ENCODE results near the gene ARHGEF28. TPM values are rescaled to one million over a fixed set of nuclear protein-coding genes. Genes with fewer than 3 reads are reported as not detected.
A peak's percentile ranks its signal among the peaks of the same experiment; 100 is the strongest.

ARHGEF28 gene
- total and polyA plus RNA-seq, 2 of the 13 experiments (the other 11 are each of a cell fraction or from before 2014, with no cell fraction given) = 17.4 to 34.1 TPM

DNA sequence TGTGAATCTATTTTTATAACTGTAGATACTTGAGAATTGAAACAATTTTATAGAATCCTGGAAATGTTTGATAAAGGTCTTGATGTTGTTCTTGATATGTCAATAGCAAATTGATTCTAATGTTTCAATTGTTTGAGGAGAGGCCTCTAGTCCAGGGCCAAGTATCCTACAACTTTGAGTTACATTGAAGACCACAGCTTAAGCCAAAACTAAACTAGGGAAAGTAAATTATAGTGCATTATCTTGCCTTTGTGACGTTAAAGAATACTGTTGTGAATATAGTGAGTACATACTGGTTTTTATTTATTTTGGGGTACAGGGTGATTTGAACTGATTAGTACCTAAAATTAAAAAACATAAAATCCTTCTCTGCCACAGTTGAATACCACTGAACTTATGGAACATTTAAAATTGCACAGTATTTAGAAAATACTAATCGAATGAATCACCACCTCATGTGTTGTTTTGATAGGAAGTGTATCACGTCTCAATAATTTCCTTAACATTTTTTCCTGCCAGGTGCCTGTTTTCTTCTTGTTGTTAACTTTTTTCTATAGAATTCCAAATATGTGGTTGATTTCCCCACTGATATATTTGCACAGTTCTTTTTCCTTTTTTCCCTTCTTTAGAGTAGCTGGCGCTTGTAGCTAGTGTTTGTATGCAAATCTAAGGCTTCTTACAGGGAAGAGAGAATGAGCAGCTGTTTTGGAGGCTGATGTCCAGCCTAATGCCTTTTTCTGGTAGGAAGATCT, 12.5 kb downstream of the ARHGEF28 start:
- FAIRE-seq = no peak

DNA sequence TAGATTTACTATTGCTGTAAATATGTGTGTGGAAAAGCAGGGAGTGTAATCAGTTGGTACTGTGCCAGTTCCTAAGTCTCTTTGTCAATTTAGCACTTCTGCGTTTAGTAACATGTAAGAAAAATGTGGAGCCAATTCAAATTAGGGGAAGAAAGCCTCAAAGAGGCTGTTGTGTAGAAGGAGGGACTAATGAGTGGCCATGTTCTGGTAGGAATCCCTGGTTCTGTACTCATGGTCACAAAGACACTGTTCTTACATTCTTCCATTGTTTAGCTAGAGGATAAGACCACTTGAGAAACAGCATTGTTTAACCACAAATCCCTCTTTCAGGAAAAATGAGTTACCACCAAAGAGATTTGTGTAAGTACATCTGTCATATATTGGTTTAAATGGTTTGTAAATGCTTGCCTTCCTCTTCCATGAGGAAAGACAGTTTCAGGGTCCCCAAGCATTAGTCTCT, 14.9 kb downstream of the ARHGEF28 start:
- FAIRE-seq = no peak
- H4K20me1 ChIP-seq (ENCODE audit: insufficient read depth, low read length) = no peaks in the 10 kb centered on the region; the same call in 1 of the 2 replicates
- 67% methylated on average over 1 of the region's 1 CpG for WGBS (ENCODE audit: low lambda C conversion rate)
- TF ChIP-seq JARID2 (CRISPR knock-in tag; IDR thresholded peaks at IDR 0.05; ENCODE audit: insufficient replicate concordance) (no peak), SOX13 (IDR thresholded peaks at IDR 0.05) (no peak), SOX13 (CRISPR knock-in tag; conservative IDR thresholded peaks at IDR 0.05 in 1 of 2, IDR thresholded peaks at IDR 0.05 in 1 of 2) (peak in 1 of 2 experiments; percentile 20; a peak in 1 of 4 replicates)
- H3K4me3 ChIP-seq (replicated peaks in 1 of 3; ENCODE audit: insufficient read depth in 1 of 3, low read depth in 2 of 3, low read length in 3 of 3) = no peak overlapping the region
- no peak for DNase-seq (ENCODE audit: low spot score)
- no peak overlapping the region for H3K9ac ChIP-seq (ENCODE audit: insufficient read depth, low read depth, low read length)
- intact Hi-C loops (cut with micrococcal nuclease; ENCODE audit: unreplicated experiment) (no loop called here), in situ Hi-C loops (cut with HindIII; ENCODE audit: extremely low pct_ligation_motif_present, low pct_unique_long_range_greater_than_20kb) (no loop called here)
- 0 out of 5 replicates have a peak, but pooled peaks cover 1 to 3% of the 10 kb centered on the region in 2 experiments for H3K36me3 ChIP-seq (replicated peaks in 1 of 2; ENCODE audit: control insufficient read depth in 1 of 2, insufficient read depth in 2 of 2, low read length in 2 of 2)
- H3K79me2 ChIP-seq (ENCODE audit: insufficient read depth, low read length) = peaks cover 84% of the 10 kb centered on the region
- H2AFZ ChIP-seq (ENCODE audit: low read length) = no peak overlapping the region
- H3K4me1 ChIP-seq (ENCODE audit: insufficient read depth, low read length) = peaks cover 50% of the 10 kb centered on the region
- ChIA-PET POLR2A (interaction anchor here (1.1 kb wide), 1 partner anchor 16 kb away, joined by 6 read pairs; no protein-coding TSS in a partner anchor), CTCF (ENCODE audit: low intra/inter-chr PET ratio, low total read pairs) (no interaction called here)
- H3K4me2 ChIP-seq (ENCODE audit: low read depth, low read length) = no peak overlapping the region
- no peaks in the 10 kb centered on the region for H3K9me3 ChIP-seq (ENCODE audit: low read length)
- H3K27ac ChIP-seq (ENCODE audit: extremely low read length, insufficient read depth, low read length) = no peak overlapping the region
- BruUV-seq (replicated peaks) = no TSS peak
- no peaks in the 10 kb centered on the region for H3K27me3 ChIP-seq (ENCODE audit: control insufficient read depth in 1 of 2, insufficient read depth in 2 of 2, low read length in 2 of 2)
- no peak for ATAC-seq

More for the DNA sequence above, 12.5 kb downstream of the ARHGEF28 start:
- intact Hi-C loops (cut with micrococcal nuclease; ENCODE audit: unreplicated experiment) = no loop called here
- no peak overlapping the region for H3K4me3 ChIP-seq (replicated peaks in 1 of 3; ENCODE audit: insufficient read depth in 1 of 3, low read depth in 2 of 3, low read length in 3 of 3)
- no peak overlapping the region for H3K27ac ChIP-seq (ENCODE audit: extremely low read length, insufficient read depth, low read length)
- ChIA-PET CTCF (ENCODE audit: low intra/inter-chr PET ratio, low total read pairs) (no interaction called here), POLR2A (interaction anchor here (1.0 kb wide), 1 partner anchor 14 kb away, joined by 7 read pairs; no protein-coding TSS in a partner anchor)
- H3K27me3 ChIP-seq (ENCODE audit: control insufficient read depth in 1 of 2, insufficient read depth in 2 of 2, low read length in 2 of 2) = no peaks in the 10 kb centered on the region
- 0 out of 5 replicates have a peak, but pooled peaks cover 1 to 2% of the 10 kb centered on the region in 2 experiments for H3K36me3 ChIP-seq (replicated peaks in 1 of 2; ENCODE audit: control insufficient read depth in 1 of 2, insufficient read depth in 2 of 2, low read length in 2 of 2)
- no peaks in the 10 kb centered on the region; the same call in 1 of the 2 replicates for H4K20me1 ChIP-seq (ENCODE audit: insufficient read depth, low read length)
- no TSS peak for BruUV-seq (replicated peaks)
- no peaks in the 10 kb centered on the region for H3K9me3 ChIP-seq (ENCODE audit: low read length)
- no peak for DNase-seq (ENCODE audit: low spot score)
- TF ChIP-seq ZNF563 (CRISPR knock-in tag; IDR thresholded peaks at IDR 0.05) = no peak
- no peak overlapping the region for H3K9ac ChIP-seq (ENCODE audit: insufficient read depth, low read depth, low read length)
- in situ Hi-C loops (cut with HindIII; ENCODE audit: extremely low pct_ligation_motif_present, low pct_unique_long_range_greater_than_20kb) = no loop called here
- H3K4me2 ChIP-seq (ENCODE audit: low read depth, low read length) = no peak overlapping the region
- no peak overlapping the region for H2AFZ ChIP-seq (ENCODE audit: low read length)
- H3K4me1 ChIP-seq (ENCODE audit: insufficient read depth, low read length) = peaks cover 44% of the 10 kb centered on the region
- ATAC-seq = no peak
- 91% methylated on average over 4 of the region's 4 CpGs for WGBS (ENCODE audit: low lambda C conversion rate)
- peaks cover 84% of the 10 kb centered on the region for H3K79me2 ChIP-seq (ENCODE audit: insufficient read depth, low read length)
